ENCODE data around the gene TTC21B. TPM values are rescaled to one million over a fixed set of nuclear protein-coding genes. Genes with fewer than 3 reads are reported as not detected.

The TTC21B gene
- total RNA-seq, 2 experiments from 2014 or later: 20.0 to 21.3 TPM

DNA sequence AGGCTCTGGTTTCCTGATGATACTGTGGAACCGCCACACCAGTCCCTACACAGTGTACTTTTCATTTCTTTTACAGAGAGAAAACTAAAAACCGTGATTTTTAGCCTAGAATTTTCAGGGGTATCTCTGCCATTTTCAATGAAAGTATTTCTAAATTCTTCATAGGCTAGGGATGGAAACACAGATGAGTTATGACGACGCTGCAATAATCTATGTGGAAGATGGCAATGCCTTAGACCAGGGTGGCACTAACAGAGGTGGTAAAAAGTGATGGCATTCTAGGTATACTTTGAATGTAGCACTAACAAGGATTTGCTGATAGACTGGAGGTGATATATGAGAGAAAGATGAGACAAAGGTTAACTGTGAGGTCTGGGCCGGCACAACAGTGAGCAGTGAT lies 56.5 kb downstream of the TTC21B start:
- Mint-ChIP-seq H3K4me3 (no peak overlapping the region), H3K27me3 (no peaks in the 10 kb centered on the region), H3K4me1 (ENCODE audit: low read depth) (no peaks in the 10 kb centered on the region), H3K36me3 (peaks cover 46% of the 10 kb centered on the region), H3K27ac (no peak overlapping the region), H3K9me3 (no peaks in the 10 kb centered on the region)
- intact Hi-C loops (cut with micrococcal nuclease): no loop called here
- DNase-seq: no peak
- ChIA-PET POLR2A (no interaction called here), CTCF (no interaction called here)

DNA sequence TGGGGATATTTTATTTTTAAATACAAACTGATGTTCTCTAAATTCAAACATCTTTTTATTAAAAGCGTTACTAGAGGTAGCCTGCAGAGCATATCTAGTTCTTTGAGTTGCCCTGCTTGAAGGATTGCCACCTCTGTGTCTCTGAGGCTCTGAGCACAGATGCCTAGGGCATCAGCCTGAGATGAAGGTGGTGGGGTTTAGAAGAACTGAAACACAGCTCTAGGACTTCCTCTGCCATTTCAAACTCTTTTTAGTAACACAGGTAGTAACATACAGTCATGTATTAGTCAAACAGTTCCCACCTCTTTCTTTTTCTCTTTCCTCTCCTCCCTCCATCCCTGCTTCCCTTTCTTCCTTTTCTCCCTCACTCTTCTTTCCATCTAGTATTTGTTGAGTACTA lies 57.6 kb downstream of the TTC21B start:
- POLR2A ChIA-PET: interaction anchor here (0.6 kb wide), 1 partner anchor 254 kb away, joined by 4 read pairs; no protein-coding TSS in a partner anchor
- Mint-ChIP-seq H3K27me3 (no peaks in the 10 kb centered on the region), H3K36me3 (peaks cover 43% of the 10 kb centered on the region), H3K4me1 (ENCODE audit: low read depth) (no peaks in the 10 kb centered on the region), H3K9me3 (no peaks in the 10 kb centered on the region), H3K4me3 (no peak overlapping the region), H3K27ac (no peak overlapping the region)
- CTCF ChIA-PET: no interaction called here
- intact Hi-C loops (cut with micrococcal nuclease): no loop called here
- DNase-seq: no peak

GRCh38 chr2:165893556-165893955 lies 60.0 kb downstream of the TTC21B start:
- no peaks in the 10 kb centered on the region for H3K27me3 Mint-ChIP-seq
- intact Hi-C loops (cut with micrococcal nuclease): no loop called here

DNA sequence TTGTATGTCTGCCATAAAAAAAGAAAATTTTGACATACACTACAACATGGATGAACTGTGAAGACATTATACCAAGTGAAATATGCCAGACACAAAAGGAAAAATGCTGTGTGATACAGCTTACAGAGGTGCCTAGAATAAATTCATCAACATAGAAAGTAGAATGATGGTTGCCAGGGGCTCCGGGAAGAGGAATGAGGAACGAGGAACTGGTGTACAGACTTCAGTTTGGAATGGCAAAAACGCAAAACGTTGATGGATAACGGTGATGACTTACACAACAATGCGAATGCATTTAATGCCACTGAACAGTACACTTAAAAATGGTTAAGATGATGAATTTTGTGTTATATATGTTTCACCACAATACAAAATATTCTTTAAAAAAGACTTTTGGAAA lies 61.0 kb downstream of the TTC21B start:
- intact Hi-C loops (cut with micrococcal nuclease): no loop called here
- no peak for DNase-seq
- Mint-ChIP-seq H3K4me1 (ENCODE audit: low read depth) (no peaks in the 10 kb centered on the region), H3K9me3 (no peaks in the 10 kb centered on the region), H3K36me3 (peaks cover 30% of the 10 kb centered on the region), H3K27me3 (no peaks in the 10 kb centered on the region), H3K4me3 (no peak overlapping the region), H3K27ac (no peak overlapping the region)
- CTCF ChIA-PET: interaction anchor here (0.9 kb wide), 1 partner anchor 15 kb away, joined by 3 read pairs; no protein-coding TSS in a partner anchor
- POLR2A ChIA-PET: no interaction called here

More at GRCh38 chr2:165893556-165893955, 60.0 kb downstream of the TTC21B start:
- Mint-ChIP-seq H3K4me3 (no peak overlapping the region), H3K36me3 (peaks cover 40% of the 10 kb centered on the region), H3K9me3 (no peaks in the 10 kb centered on the region), H3K4me1 (ENCODE audit: low read depth) (no peaks in the 10 kb centered on the region), H3K27ac (no peak overlapping the region)
- ChIA-PET POLR2A (no interaction called here), CTCF (interaction anchor here (1.0 kb wide), 1 partner anchor 19 kb away, joined by 3 read pairs; no protein-coding TSS in a partner anchor)
- DNase-seq: no peak

DNA sequence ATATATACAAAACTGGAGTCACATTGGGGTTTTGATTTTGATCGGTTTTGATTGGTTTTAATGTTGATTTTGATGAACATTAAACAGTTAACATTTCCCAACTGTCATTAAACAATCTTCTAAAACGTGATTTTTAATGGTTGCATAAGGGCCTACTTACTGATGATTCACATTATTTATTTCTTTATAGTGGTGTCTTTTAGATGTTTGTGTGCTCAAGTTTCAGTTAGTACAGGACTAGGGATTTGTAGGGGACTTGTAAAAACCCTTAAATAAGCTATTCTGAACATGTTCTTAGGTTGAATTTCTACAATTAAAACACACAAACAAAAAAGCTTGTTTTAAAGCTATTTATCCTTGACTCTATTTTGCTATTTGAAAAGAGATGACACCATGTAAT lies 61.6 kb downstream of the TTC21B start:
- Mint-ChIP-seq H3K4me1 (ENCODE audit: low read depth) (no peaks in the 10 kb centered on the region), H3K27me3 (no peaks in the 10 kb centered on the region), H3K36me3 (peaks cover 24% of the 10 kb centered on the region), H3K9me3 (no peaks in the 10 kb centered on the region), H3K27ac (no peak overlapping the region), H3K4me3 (no peak overlapping the region)
- intact Hi-C loops (cut with micrococcal nuclease): no loop called here
- ChIA-PET POLR2A (no interaction called here), CTCF (no interaction called here)
- no peak for DNase-seq

DNA sequence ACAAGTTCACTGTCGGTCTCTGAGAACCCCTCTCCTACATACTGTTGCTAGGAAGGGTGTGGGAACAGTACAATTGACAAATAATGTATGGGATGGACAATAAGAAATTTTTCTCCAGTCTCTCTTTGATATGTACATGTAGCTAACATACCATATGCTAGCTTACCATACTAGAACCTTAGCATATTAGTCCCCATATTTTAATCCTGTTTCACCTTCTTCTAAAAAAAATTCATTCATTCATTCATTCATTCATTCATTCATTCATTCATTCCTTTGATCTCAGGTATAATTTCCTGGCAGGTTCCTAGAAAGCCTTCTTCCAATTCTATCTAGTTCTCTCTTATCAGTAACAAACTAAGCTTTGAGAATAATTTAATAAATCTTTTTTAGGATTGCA lies 62.2 kb downstream of the TTC21B start:
- H3K4me3 Mint-ChIP-seq: no peak overlapping the region
- H3K36me3 Mint-ChIP-seq: peaks cover 25% of the 10 kb centered on the region
- no peak overlapping the region for H3K27ac Mint-ChIP-seq
- no peaks in the 10 kb centered on the region for H3K27me3 Mint-ChIP-seq
- no peaks in the 10 kb centered on the region for H3K9me3 Mint-ChIP-seq
- POLR2A ChIA-PET: no interaction called here
- H3K4me1 Mint-ChIP-seq (ENCODE audit: low read depth): no peaks in the 10 kb centered on the region
- intact Hi-C loops (cut with micrococcal nuclease): no loop called here
- CTCF ChIA-PET: no interaction called here
- no peak for DNase-seq

DNA sequence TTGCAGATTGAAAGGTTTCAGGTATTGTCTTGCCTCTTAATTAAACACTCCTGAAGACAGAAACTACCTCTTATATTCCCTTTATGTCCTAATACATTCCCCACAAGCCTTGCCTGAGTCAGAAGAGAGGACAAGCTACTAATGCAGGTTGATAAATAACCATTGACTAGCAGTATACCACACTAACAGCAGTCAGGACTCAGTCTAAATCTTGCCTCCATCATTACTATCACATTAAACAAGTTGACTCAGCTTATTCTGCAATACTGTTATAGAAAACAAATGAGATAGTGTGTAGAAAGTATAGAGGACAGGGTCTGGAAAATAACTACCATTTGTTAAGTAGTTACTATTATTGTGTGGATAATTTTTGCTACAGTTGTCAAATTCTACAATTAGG lies 63.8 kb downstream of the TTC21B start:
- H3K36me3 Mint-ChIP-seq: peaks cover 24% of the 10 kb centered on the region
- H3K4me3 Mint-ChIP-seq: no peak overlapping the region
- intact Hi-C loops (cut with micrococcal nuclease): no loop called here
- H3K27me3 Mint-ChIP-seq: no peaks in the 10 kb centered on the region
- H3K4me1 Mint-ChIP-seq (ENCODE audit: low read depth): no peaks in the 10 kb centered on the region
- DNase-seq: no peak
- H3K9me3 Mint-ChIP-seq: no peaks in the 10 kb centered on the region
- no peak overlapping the region for H3K27ac Mint-ChIP-seq
- ChIA-PET POLR2A (no interaction called here), CTCF (no interaction called here)

DNA sequence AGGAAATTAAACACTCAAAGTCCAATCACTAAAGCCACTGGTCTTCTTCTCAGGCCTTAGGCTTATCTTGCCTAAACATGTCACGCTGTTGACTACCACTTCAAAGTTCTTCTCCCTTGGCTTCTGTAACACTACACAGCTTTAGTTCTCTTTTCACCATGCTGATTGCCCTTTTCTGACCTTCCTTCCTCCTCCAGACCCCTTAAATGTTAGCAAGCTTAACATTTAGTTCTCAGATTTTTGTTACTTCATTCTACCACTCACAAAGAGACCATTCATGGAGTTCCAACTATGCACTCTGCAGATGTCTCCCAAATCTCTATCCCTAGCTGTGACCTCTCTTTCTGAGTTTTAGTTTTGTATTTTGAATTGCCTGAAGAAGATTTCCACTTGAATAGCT lies 64.4 kb downstream of the TTC21B start:
- H3K4me1 Mint-ChIP-seq (ENCODE audit: low read depth): no peaks in the 10 kb centered on the region
- POLR2A ChIA-PET: no interaction called here
- peaks cover 24% of the 10 kb centered on the region for H3K36me3 Mint-ChIP-seq
- H3K4me3 Mint-ChIP-seq: no peak overlapping the region
- no peak for DNase-seq
- no peaks in the 10 kb centered on the region for H3K9me3 Mint-ChIP-seq
- no peak overlapping the region for H3K27ac Mint-ChIP-seq
- CTCF ChIA-PET: no interaction called here
- intact Hi-C loops (cut with micrococcal nuclease): no loop called here
- no peaks in the 10 kb centered on the region for H3K27me3 Mint-ChIP-seq

DNA sequence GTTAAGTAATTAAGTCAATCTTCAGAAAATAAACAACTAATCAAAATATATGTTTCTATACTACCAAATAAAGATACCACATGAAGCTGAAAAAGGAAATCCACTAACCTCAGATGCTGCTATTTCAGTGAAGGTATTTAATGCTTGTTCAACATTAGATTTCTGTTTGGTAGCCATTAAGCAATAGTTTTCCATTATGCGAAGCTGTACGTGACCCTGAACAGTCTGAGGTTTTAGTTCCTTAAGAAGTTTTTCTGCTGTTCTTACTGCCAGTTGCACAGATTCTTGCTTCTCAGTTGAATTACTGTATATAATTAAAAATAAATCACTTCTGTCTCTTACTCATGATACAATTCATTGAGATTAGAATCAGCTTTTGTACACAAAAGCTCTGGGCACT lies 65.4 kb downstream of the TTC21B start:
- no peak overlapping the region for H3K4me3 Mint-ChIP-seq
- H3K27me3 Mint-ChIP-seq: no peaks in the 10 kb centered on the region
- no peak overlapping the region for H3K27ac Mint-ChIP-seq
- intact Hi-C loops (cut with micrococcal nuclease): no loop called here
- H3K36me3 Mint-ChIP-seq: peaks cover 21% of the 10 kb centered on the region
- DNase-seq: no peak
- no peaks in the 10 kb centered on the region for H3K4me1 Mint-ChIP-seq (ENCODE audit: low read depth)
- ChIA-PET POLR2A (no interaction called here), CTCF (no interaction called here)
- H3K9me3 Mint-ChIP-seq: no peaks in the 10 kb centered on the region

- Mint-ChIP-seq H3K9me3 (no peaks in the 10 kb centered on the region), H3K4me3 (no peak overlapping the region), H3K27ac (no peak overlapping the region), H3K36me3 (peaks cover 18% of the 10 kb centered on the region), H3K27me3 (no peaks in the 10 kb centered on the region), H3K4me1 (ENCODE audit: low read depth) (no peaks in the 10 kb centered on the region)
- intact Hi-C loops (cut with micrococcal nuclease): no loop called here
- DNase-seq: no peak
- ChIA-PET POLR2A (no interaction called here), CTCF (interaction anchor here (1.0 kb wide), 1 partner anchor 12 kb away, joined by 4 read pairs; no protein-coding TSS in a partner anchor)
Measured at GRCh38 chr2:165886487-165887146, 67.0 kb downstream of the TTC21B start.

DNA sequence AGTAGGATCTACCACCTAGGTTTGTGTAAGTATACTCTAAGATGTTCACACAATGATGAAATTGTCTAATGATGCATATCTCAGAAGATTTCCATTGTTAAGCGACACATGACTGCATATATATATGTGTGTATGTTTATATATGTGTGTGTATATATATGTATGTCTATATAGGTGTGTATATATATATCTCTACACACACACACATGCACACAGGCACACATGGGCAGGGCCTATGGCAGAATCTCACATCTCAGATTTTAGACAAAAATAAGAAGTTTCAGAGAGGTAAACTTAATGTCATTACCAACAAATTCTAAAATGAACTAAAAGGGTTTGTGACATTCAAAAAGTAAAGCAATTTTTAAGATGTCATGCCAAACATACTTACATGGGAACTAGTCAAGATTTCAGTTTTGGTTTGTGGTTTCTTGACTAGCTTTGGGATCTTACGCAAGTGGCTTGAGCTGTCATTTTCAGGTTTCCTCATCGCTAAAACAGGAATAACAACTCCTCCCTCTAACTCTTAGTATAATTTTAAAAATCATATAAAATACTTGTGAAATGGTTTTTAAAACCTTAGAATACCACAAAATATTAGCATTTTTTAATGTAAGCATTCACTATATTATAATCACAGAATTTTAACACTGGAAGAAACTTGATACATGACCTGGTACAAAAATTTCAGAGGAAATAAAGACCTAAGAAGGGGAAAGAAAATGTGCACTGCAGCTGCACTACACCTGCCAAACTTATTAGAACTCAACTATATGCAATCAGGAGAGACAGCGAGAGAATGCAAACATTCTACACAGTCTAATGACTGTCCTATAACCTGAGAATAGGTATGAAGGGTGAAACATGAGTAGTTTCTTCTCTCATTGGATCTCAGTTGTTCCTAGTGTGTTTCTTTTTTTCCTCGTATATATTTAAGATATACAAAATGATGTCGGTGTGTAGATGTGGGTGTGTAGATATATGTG lies 75.7 kb downstream of the TTC21B start:
- H3K4me1 Mint-ChIP-seq (ENCODE audit: low read depth): peaks cover 25% of the 10 kb centered on the region
- no peak overlapping the region for H3K27ac Mint-ChIP-seq
- no peak overlapping the region for H3K4me3 Mint-ChIP-seq
- CTCF ChIA-PET: interaction anchor here (0.6 kb wide), 1 partner anchor 628 kb away, joined by 3 read pairs; no protein-coding TSS in a partner anchor
- no peaks in the 10 kb centered on the region for H3K27me3 Mint-ChIP-seq
- DNase-seq: peak; percentile 27
- POLR2A ChIA-PET: no interaction called here
- intact Hi-C loops (cut with micrococcal nuclease): loop anchor here (2.0 to 10.0 kb wide), 5 partner anchors 43 to 863 kb away; no protein-coding TSS in a partner anchor
- peaks cover 12% of the 10 kb centered on the region for H3K36me3 Mint-ChIP-seq
- H3K9me3 Mint-ChIP-seq: no peaks in the 10 kb centered on the region

- POLR2A ChIA-PET: no interaction called here
- H3K9me3 Mint-ChIP-seq: no peaks in the 10 kb centered on the region
- DNase-seq: no peak
- H3K27me3 Mint-ChIP-seq: no peaks in the 10 kb centered on the region
- CTCF ChIA-PET: no interaction called here
- H3K27ac Mint-ChIP-seq: peak overlapping the region; percentile 82
- no peak overlapping the region for H3K4me3 Mint-ChIP-seq
- intact Hi-C loops (cut with micrococcal nuclease): loop anchor here (1.0 to 10.0 kb wide), 6 partner anchors 44 to 862 kb away; partner anchors contain the start of gene TTC21B
- H3K4me1 Mint-ChIP-seq (ENCODE audit: low read depth): peaks cover 25% of the 10 kb centered on the region
- peaks cover 12% of the 10 kb centered on the region for H3K36me3 Mint-ChIP-seq
Measured at GRCh38 chr2:165876712-165877111, 76.9 kb downstream of the TTC21B start.

All from activated CD4-positive, alpha-beta memory T cell treated with anti-CD3 and anti-CD28 coated beads for 36 hours (primary cell).